ENCODE measurements around the gene CBX8.

CBX8 gene

DNA sequence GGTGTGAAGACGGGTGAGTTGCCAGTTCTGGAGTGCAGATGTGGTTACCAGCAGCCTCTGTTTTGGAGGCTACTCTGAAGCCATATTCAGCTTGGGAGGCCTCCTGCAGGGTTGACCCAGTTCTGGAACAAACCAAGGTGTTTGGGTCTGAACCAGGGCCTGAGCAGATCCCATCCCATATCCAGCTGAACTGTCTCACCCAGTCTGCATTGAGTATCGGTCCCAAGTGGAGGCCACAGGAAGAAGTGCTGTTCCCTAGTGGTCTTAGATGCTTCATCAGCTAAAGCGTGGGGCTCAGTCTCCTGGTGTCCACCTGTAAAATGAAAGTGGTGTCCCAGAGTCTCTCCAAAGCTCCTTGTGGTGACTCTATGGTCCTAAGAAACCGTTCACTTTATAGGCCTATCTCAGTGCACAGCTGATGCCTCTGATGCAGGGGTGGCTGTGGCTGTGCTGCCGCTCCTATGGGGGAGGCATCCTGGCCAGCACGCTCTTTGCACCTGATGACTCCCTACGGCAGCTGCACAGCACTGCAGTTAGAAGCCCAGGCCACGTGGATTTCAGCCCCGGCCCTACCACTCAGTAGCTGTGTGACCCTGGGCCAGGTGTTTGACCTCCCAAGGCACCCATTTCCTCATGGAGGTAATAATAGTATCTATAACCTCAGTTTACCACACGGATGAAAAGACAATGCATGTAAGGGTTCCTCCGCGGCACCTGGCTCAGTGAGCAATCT lies 21.3 kb upstream of the CBX8 start:
- no peak for DNase-seq

DNA sequence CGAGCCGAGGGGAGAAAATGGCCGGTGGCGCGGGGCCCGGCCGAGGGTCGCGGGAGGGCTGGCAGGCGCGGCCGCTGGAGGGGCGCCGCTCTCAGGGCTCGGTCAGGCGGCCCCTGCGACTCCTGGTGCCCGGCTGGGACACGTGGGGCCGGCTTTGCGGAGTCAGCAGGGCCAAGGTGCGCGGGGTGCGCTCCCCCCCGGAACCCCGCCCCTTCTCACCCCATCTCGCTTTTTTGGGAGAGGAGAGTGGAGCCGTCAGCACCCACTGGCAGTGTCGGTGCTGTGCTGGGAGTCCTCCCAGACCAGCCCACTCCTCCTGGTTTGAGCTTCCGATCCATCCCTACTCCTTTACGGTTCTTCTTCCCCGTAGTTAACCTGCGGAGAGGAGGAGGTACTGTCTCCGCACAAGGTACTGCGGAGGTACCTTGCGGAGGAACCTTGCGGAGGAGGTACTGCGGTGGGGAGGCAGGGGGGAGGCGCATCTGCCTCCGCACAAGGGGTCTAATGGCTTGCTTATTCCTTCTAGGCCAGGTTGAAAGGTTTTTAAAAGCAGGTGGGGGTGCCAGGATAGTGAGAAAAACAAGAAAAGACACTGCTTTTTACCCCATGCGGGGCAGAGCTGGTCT lies 19.1 kb upstream of the CBX8 start:
- no peak for DNase-seq

DNA sequence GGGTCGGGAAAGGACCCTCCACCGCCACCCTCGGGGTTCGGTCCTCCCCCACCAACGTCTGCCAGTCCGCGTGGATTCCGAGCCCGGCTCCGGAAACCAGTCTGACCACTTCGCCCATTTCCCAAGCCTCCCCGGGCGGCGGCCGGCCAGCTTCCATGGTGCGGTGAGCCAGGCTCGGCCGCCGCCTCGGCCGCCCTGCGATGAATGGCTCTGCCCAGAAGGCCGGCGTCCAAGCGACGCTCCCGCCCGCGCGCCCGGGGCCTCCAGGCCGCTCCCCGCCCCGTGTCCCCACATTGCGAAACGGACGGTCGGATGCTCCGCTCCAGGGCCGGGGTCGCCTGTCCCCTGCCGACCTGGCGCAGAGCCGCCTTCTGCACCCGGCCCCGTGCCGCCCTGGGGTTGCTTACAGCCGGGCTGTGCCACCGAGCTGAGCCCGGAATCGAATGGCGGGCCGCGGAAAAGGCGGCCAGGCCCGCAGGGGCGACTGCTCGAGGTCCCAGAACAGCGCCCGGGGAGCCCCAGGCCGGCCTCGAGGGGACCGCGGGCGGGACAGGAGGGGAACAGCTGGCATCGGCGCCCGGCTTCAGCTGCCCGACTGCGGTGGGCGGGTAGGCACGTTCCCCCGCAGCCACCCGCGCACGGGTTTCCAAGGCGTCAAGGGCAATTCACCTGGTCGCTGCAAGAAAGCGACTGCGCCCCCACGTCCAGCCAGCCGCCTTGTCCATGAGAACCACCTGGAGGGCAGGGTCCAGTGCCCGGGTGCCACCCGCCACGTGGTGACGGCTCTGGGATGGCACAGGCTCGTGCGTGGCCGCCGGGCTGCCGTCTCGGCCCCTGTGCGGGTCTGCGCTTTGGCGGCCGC lies 18.3 kb upstream of the CBX8 start:
- no peak for DNase-seq

DNA sequence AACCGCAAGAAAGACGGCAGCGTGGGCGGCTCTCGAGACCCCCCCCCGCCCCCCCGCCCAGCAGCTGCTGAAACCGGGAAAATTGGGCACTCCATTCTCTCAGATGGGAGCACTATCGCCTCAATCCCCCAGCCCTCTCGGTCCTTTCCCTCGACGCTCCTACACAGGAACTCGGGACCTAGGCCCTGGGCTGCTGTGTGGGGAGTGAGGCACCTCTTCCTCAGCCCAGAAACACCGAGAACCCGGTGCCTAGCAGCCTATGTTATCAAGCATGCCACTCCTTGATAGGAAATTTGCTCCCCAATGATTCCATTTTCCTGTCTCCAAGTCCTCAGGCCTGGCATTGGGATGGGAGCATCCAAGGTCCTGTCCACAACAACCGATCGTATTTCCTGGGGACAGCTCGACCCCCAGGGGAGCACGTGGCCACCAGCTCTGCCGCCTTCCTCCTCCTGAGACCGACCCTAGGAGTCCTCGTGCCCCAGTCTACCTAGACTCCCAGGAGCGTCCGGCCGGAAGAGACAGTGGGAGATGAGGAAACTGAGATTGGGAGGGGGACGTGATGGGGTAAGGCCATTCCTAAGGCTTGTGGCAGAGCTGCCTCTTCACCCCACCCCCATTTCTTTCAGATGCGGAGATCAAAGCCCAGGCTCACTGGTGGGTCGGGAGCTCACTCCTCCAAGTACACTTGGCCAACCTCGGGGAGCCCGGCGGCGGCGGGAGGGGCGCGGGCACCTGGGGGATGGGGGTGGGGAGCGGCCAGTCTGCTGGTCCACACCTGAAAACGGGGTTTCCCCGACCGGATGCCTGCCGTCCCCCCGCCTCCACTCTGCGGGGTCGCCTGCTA lies 17.5 kb upstream of the CBX8 start:
- DNase-seq, result no peak

DNA sequence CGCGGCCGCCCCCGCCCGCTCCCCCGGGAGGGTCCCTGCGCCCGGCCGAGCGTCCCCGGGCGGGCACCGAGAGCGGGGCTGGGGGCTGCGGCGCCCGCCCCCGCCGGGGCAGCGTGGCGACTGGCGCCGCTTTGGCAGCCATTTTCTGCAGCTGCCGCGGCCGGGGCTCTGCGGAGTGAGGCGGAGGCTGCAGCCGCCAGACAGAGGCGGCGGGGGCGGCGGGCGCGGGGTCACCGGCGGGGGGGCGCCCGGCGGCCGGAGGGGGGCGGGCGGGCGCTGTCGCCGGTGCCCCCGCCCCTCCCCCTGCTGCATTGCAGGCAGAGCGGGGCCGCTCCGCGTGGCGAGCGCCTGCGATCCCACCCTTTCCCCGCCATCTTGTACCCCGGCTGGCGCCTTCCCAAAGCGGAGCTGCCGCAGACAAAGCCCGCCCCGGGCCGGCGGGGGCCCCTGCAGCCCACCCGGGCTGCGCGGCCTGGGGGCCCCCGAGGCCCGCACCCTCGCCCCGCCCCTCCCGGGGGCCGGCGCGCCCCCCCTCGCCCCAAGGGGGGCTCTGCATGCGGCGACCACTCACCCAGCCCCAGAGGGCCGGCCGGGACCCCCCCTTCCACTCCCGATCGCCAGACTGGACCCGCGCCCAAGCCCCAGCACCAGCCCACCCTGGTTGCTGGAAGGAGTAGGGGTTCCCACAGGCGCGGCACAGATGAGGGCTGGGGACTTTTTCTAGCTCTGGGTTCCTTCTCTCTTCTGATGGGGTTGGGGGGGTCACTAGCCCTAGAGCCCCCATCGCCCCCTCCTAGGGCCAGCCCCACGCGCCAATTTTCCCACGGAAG lies 16.6 kb upstream of the CBX8 start:
- no peak for DNase-seq

DNA sequence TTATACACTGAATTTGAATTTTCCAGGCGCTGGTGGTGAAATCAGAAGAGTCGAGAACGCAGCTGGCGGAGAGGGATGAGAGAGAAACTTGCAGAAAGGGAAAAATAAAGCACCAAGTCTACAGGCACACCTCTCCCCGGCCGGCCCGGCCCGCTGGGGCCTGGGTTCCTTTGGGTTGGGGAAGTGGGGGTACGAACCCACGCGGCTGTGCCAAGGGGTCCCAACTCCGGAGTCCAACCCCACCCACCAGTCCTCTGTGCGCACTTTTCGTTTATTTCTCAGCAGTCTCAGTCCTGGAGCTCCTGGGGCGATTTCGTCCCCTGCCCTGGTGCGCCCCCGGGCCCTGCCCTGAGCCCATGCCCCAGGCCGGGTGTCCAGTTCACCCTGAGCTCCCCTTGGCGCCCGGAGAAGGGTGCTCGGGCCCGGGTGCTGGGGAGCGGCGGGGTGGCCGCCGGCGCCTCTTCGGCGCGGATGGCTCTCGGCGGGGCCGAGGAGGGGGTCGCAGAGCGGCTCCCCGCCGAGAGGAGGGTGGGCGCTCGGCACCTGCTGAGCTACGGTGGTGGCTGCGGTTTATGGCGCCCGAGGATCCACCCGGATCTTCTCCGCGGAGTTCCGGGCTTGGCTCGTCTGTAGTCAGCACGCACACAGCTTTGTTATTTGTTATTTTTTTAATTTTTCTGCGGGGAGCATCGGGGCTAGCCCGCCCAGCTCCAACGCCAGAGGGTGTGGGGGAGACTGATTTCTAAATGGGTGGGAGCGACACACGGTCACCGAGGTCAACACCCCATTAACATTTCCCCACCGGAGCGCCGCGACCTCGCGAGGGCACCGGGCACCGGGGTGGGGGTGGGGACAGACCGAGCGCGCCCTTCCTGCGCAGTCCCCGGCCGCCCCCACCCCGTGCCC lies 15.7 kb upstream of the CBX8 start:
- no peak for DNase-seq

DNA sequence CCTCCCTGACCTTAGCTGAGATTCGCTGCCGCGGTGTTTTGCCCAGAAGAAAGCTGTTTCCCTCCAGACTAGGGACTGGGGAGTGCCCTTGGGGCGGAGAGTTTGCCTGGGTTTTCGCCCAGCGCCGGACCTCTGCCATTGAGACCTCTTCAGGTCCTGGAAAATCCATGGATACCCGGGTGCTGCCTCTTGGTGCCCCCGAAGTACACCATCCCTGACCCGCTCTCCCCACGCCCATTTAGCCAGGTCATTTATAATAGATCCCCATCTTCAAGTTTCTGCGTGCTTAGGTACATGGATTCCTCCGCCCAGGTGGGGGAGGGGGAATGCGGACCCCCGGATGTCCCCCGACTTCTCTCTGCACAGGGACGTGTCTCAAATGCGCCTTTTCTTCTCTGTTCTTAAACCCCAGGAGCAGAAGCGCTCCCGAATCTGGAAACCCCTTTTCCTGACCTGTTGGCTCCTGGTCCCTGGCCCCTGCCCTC lies 15.0 kb upstream of the CBX8 start:
- no peak for DNase-seq

DNA sequence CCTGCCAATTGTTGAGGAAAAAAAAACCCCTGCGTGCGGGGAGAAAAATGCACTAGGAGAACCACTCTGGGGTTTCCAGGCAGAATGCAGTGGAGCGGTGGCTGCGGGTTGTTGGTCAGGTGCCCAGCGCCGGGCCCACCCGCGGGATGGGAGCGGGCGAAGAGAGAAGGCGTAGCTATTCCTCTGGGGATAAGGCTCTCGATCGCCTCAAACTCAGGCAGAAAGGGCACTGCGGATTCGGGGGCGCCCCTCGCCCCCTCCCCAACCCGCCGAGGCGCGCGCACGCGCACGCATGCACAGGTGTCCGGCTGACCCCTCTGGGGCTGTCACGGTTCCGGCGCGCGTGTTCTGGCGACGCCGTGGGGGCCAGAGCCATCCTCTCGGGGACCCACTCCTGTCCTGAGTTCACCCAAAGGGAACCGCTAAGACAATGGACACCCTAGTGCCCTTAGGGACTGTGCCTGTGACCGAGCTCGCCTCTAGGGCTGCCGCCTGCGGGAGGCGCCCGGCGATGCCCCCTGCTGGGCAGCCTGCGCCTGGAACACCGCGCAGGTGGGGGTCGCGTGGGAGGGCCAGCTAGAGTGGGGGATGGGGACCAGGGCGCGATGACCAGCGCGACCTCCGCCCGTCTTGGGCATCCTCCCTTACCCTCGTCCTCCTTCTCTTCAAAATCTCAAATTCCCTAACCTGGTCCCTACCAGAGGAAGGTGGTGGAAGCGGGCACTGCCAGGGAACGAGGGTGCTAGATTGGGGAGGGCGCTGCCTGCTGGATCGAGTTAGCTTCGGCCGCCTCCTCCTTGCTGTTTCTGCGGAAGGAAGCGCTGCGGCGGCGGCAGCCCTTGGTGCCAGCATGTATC lies 14.4 kb upstream of the CBX8 start:
- no peak for DNase-seq

DNA sequence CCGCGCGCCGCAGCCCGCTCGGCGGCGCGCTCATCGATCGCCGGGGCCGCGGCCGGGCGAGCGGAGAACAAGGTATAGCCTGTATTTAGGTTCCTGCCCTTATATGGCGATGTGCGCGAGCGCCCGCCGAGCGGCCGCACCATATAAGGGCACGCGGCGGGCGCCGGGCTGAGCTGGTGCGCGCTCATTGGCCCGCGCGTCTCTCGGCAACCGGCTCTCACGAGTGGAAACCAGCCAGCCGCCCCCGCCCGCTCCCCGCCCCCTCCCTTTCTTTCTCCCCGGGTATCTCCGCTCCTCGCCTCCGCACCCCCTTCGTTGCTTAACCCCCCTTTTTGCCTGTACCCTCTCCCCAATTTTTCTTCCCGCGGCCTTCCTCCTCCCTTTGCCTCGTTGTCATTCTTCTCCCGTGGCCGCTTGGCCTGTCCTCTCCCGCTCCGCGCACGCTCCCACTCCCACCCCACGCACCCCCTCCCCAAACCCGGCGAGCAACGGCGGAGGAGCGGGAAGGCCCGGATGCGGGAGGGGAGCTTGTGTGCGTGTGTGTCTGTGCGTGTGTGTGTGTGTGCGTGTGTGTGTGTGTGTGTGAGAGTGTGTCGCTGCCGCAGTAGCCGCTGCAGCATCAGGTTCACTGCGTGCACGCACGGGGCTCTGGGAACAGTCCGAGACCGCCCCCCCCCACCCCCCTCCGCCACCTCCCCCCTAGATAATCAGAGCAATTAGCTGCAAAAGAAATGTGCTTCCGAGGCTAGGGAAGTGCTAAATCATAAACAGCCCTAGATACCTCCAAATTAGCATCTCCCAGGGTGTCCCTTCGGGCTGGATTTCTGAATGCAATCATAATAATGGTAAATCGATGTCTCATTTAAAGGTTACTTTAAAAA lies 13.5 kb upstream of the CBX8 start:
- DNase-seq, result peak; percentile 63

DNA sequence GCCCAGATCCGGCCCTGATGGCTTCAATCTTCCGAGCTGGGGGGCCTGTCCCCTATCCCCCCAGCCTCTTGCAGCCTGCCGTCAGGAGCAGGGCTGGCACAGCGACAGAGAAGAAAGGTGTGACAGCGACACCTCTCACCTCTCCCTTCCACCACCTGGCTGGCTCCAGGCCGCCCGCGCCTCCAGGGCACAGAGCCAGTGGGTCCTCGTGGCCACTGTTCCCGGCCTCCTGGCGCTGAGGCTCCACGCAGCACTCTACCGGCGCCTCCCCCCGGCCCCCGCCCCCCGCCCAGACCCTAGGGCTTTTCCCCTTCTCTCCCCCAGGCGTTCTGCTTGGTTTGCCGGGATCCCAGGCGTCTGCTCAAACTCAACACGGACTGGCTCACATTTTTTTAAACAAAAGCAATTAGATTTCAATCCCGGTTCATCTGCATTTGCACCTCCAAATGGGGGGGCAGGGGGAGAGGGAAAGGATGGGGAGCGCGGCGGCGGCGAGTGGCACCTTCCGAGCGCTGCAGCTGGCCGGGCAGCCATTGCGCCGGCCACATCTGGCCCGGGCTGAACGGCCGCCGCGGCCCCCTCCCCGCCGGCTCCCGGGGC lies 12.8 kb upstream of the CBX8 start:
- DNase-seq, result no peak

DNA sequence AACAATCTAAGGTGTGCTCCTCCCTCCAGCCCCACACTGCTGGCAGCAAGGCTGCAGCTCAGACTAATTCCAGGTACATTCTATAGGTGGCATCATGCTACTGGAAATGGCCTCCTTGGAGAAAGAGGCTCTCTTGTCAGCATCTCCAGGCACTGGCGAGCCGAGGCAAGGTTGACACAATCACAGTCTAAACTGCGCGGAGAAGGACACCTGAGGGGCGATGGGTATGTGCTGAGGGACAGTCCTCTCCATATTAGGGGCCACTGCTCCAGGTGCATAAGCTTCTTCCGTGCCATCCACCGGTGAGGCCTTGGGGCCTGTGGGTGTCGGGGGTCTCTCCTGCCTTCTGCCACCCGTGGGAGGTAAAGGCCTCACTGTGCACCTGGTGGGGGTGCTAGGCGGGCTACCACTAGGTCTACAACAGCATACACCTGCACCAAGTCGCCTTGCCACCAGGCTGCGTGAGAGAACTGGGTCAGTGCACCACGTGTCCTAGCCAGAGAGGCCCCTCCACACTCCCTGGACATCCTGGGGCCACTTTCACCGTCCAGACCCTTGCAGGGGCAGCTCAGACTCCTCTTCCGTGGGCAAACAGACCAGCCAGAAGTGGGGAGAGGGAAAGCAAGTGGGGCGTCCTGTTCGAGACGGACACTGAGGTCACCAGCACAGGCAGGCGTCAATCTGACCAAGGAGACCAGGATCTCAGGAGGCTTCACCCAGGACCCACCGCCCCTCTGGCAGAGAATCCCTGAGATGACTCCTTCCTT lies 12.1 kb upstream of the CBX8 start:
- DNase-seq, result no peak

DNA sequence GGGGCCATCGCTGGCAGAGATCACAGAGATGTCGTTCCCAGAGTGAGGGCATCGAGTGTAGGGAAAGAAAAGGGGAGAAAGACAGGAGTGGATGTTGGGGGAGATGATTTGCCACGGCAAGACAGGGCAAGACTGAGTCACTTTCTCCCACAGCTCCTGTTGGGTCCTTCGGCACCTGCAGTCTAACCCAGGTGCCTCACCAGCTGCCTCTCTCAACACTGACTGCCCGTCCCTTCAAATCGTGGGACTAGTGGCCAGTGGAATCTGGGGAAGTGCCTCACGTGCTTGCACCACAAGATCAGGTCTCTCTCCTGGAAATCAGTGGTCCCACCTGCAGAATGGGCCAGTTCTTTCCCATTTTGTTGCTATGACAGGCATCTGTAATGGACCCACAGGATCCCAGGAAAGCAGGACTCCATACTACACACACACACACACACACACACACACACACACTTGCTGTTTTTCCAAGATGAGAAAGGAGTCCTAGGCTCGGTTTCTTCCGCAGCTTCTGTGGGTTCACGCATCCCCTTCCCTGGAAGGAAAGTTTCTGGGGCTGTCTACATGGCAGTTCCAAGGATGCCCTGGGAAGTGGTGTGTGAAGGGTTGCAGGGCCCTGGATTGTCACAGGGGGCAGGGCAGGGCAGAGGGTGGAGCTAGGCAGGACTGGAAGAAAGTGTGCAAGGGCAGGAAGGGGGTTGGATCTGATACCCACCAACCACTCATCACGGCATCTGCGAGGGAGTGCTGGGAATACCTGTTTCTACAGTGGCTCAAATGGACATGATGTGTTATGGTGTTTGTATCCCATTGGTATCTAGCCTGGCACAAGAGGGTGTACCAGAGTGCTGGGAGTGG lies 10.2 kb upstream of the CBX8 start:
- no peak for DNase-seq

DNA sequence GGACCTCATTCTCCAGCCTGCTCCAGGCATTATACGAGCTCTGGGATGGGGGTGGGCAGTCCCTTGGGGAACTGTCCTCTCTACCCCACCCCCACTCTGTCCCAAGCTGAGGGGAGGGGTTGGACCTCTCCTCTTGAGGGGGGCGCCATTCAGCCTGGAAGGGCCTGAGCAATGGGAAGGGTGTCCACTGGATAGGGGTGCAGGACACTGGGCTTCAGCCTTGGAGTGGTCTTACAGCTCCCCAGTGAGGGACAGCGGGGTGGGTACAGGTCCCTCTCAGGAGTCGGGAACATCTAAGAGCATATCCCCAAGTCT lies 9.5 kb upstream of the CBX8 start:
- DNase-seq, result no peak

DNA sequence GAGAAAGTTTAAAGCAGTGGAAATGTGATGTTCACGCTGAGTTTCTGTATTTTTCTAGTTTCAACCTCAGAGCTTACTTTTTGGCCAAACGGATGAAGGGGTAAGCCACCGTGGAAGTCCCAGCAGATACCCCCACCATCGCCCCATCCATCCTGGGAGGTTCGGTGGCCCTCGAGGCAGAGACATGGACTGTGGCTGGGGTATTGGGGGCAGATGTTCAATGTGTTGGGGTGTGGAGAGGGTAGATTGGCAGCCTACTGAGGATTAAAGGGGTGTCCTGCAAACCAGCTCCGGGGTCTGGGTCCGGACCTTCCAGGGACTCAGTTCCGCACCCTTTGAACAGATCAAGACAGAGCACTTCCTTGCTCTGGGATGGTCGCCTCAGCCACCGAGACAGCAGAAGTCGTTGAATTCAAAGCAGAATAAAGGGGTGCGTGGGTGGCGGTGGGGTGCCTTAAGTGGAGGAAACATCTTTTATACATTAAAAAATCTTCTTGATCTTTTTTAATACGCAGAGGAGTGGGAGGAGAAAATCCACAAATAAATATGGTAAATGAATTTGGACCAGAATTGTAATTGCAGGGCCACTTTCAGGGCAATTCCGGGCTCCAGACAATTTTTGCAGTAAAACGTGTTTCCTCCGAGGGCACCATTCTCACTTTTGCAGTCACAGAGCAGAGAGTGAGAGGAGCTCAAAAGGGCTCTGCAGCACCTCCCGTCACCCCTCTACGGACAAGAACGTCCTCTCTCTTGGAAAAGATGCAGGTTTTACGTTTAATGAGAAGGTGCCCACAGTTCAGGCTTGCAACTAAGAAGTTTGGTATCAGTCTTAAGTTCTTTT lies 8.2 kb upstream of the CBX8 start:
- no peak for DNase-seq

DNA sequence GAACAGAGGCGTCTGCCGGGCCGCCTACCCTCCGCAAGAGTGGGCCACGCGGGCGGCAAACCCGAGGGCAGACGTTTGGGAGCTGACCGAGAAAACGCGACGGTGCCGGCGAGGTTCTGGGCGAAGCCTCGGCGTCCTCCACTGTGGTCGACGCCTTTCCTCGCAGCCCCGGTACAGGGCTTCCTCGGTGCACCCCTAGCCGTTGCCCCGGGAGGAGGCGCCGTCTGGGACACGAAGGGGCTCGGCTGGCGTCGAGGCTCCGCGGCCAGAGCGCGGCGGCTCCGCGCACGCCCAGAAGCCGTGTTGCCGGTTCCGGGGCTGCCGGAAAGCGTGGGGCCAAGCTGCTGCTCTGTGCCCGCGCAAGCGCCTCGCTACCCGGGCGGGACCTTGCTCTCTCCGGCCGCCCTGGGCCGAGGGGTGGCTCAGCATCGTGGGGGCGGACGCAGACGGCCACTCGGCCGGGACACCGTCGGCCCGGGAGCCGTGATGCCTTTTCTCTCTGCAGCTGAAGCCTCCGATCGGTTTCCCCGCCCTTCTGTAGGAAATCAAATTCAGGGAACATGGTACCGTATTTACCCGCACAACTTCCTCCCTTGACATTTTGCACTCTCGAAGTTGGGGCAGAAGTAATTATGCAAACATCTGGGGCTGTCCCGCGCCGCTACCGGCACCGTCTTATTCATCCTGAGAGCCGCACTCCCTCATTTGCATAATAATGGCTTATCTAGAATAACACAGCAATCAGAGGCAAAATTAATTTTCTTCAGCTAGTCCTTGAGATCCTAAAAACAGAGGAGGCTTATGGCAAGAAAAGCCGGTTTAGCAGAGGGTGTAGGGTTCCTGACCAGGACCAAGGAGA lies 7.3 kb upstream of the CBX8 start:
- no peak for DNase-seq
